ENCODE data around the gene CDCA7L. TPM values are rescaled to one million over a fixed set of nuclear protein-coding genes. Genes with fewer than 3 reads are reported as not detected.
"Not testable (repeated sequence)": the region's sequence is repeated elsewhere in the genome, so short reads cannot be mapped to it uniquely, and the experiment has no call there.

CDCA7L gene
- total RNA-seq, 1 donor from 2014 or later, result 6.1 TPM

- Mint-ChIP-seq H3K4me3 (ENCODE audit: unreplicated experiment) (no peak overlapping the region), H3K4me1 (ENCODE audit: low read depth, unreplicated experiment) (no peaks in the 10 kb centered on the region), H3K27ac (ENCODE audit: unreplicated experiment) (no peak overlapping the region), H3K36me3 (ENCODE audit: unreplicated experiment) (no peaks in the 10 kb centered on the region), H3K27me3 (ENCODE audit: unreplicated experiment) (no peaks in the 10 kb centered on the region), H3K9me3 (ENCODE audit: unreplicated experiment) (no peaks in the 10 kb centered on the region)
- DNase-seq, result no peak
- TF ChIP-seq, protein P1, sequence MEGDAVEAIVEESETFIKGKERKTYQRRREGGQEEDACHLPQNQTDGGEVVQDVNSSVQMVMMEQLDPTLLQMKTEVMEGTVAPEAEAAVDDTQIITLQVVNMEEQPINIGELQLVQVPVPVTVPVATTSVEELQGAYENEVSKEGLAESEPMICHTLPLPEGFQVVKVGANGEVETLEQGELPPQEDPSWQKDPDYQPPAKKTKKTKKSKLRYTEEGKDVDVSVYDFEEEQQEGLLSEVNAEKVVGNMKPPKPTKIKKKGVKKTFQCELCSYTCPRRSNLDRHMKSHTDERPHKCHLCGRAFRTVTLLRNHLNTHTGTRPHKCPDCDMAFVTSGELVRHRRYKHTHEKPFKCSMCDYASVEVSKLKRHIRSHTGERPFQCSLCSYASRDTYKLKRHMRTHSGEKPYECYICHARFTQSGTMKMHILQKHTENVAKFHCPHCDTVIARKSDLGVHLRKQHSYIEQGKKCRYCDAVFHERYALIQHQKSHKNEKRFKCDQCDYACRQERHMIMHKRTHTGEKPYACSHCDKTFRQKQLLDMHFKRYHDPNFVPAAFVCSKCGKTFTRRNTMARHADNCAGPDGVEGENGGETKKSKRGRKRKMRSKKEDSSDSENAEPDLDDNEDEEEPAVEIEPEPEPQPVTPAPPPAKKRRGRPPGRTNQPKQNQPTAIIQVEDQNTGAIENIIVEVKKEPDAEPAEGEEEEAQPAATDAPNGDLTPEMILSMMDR (IDR thresholded peaks at IDR 0.05; ENCODE audit: partially characterized antibody, unreplicated experiment), result no peak
Observed at GRCh38 chr7:21869785-21870402, 75.8 kb downstream of the CDCA7L start.

GRCh38 chr7:21868576-21868850 is 77.2 kb downstream of the CDCA7L start:
- no peak overlapping the region for H3K4me3 Mint-ChIP-seq (ENCODE audit: unreplicated experiment)
- TF ChIP-seq, protein P1 (IDR thresholded peaks at IDR 0.05; ENCODE audit: partially characterized antibody, unreplicated experiment), result no peak
- no peaks in the 10 kb centered on the region for H3K36me3 Mint-ChIP-seq (ENCODE audit: unreplicated experiment)
- H3K9me3 Mint-ChIP-seq (ENCODE audit: unreplicated experiment), result no peaks in the 10 kb centered on the region
- DNase-seq, result no peak
- H3K4me1 Mint-ChIP-seq (ENCODE audit: low read depth, unreplicated experiment), result no peaks in the 10 kb centered on the region
- no peaks in the 10 kb centered on the region for H3K27me3 Mint-ChIP-seq (ENCODE audit: unreplicated experiment)
- no peak overlapping the region for H3K27ac Mint-ChIP-seq (ENCODE audit: unreplicated experiment)

DNA sequence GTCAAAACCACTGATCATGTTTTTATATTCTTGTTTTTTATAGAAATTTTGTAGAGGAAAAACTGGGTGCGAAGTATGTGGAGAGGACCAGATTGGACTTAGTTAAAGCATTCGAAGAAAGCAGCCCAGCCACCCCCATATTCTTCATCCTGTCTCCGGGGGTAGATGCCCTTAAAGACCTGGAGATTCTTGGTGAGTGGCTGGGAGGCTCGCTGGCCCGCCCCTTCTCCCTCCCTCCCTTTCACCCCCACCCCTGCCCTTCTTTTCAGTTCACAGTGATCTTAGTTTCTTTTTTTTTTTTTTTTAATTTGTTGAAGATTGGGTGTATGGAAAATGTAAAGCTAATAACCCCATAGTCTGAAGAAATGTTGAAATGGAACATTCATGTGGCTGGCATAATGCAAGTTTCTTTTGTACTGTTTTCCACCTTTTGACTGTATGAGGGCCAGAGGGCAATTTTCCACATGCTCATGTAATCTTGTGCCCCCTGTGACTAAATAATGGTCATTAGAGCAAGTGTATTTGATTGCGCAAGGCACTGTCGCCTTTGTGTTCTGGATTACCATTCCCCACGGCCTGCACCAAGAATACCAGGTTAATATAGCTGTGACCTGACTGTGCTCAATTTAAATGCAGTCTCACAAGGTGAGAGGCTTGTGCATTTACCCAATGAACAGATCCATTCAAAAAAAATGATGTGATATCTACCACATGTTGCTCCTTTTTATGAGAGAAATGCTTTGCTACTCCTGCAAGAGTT is 77.7 kb downstream of the CDCA7L start:
- Mint-ChIP-seq H3K36me3 (ENCODE audit: unreplicated experiment) (no peaks in the 10 kb centered on the region), H3K4me1 (ENCODE audit: low read depth, unreplicated experiment) (no peaks in the 10 kb centered on the region), H3K4me3 (ENCODE audit: unreplicated experiment) (no peak overlapping the region), H3K9me3 (ENCODE audit: unreplicated experiment) (no peaks in the 10 kb centered on the region), H3K27ac (ENCODE audit: unreplicated experiment) (no peak overlapping the region), H3K27me3 (ENCODE audit: unreplicated experiment) (no peaks in the 10 kb centered on the region)
- TF ChIP-seq, protein P1 (IDR thresholded peaks at IDR 0.05; ENCODE audit: partially characterized antibody, unreplicated experiment), result no peak
- DNase-seq, result no peak

DNA sequence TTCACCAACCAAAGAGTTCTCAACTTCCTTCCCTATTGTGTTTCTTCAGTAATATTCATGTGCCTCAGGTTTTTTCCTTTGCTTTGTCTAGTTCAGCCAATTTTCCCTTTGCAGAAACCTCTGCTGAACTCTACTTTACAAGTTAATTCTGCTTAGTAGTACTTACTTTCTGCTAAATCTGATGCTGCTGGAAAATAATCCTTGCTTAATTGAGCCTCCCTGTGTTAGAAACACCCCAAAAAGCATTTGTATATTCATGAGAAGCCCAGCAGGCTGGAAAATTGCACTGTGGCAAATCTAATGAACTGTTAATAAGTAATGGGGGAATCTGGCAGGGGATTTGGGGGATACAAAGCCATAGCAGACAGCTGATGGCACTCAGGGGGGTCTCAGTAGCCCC is 78.5 kb downstream of the CDCA7L start:
- Mint-ChIP-seq H3K9me3 (ENCODE audit: unreplicated experiment) (no peaks in the 10 kb centered on the region), H3K27ac (ENCODE audit: unreplicated experiment) (no peak overlapping the region), H3K27me3 (ENCODE audit: unreplicated experiment) (no peaks in the 10 kb centered on the region), H3K4me1 (ENCODE audit: low read depth, unreplicated experiment) (no peaks in the 10 kb centered on the region), H3K4me3 (ENCODE audit: unreplicated experiment) (no peak overlapping the region), H3K36me3 (ENCODE audit: unreplicated experiment) (no peaks in the 10 kb centered on the region)
- no peak for DNase-seq
- TF ChIP-seq, protein P1 (IDR thresholded peaks at IDR 0.05; ENCODE audit: partially characterized antibody, unreplicated experiment), result no peak

GRCh38 chr7:21866731-21867130 is 79.0 kb downstream of the CDCA7L start:
- TF ChIP-seq, protein P1 (IDR thresholded peaks at IDR 0.05; ENCODE audit: partially characterized antibody, unreplicated experiment), result no peak
- Mint-ChIP-seq H3K4me1 (ENCODE audit: low read depth, unreplicated experiment) (no peaks in the 10 kb centered on the region), H3K27ac (ENCODE audit: unreplicated experiment) (no peak overlapping the region), H3K36me3 (ENCODE audit: unreplicated experiment) (no peaks in the 10 kb centered on the region), H3K9me3 (ENCODE audit: unreplicated experiment) (no peaks in the 10 kb centered on the region), H3K4me3 (ENCODE audit: unreplicated experiment) (no peak overlapping the region), H3K27me3 (ENCODE audit: unreplicated experiment) (no peaks in the 10 kb centered on the region)
- DNase-seq, result no peak

DNA sequence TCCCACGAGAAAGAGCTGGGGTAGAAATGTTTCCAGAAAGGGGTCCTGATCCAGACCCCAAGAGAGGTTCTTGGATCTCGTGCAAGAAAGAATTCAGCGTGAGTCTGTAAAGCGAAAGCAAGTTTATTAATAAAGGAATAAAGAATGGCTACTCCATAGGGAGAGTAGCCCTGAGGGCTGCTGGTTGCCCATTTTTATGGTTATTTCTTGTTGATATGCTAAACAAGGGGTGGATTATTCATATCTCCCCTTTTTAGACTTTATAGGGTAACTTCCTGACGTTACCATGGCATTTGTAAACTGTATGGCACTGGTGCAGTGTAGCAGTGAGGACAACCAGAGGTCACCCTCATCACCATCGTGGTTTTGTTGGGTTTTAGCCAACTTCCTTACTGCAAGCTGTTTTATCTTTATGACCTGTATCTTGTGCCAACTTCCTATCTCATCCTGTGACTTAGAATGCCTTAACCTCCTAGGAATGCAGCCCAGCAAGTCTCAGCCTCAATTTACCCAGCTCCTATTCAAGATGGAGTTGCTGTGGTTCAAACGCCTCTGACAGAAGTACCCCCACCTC is 80.0 kb downstream of the CDCA7L start:
- H3K4me1 Mint-ChIP-seq (ENCODE audit: low read depth, unreplicated experiment); DNase-seq; H3K27me3 Mint-ChIP-seq (ENCODE audit: unreplicated experiment); H3K4me3 Mint-ChIP-seq (ENCODE audit: unreplicated experiment); H3K9me3 Mint-ChIP-seq (ENCODE audit: unreplicated experiment); H3K36me3 Mint-ChIP-seq (ENCODE audit: unreplicated experiment); H3K27ac Mint-ChIP-seq (ENCODE audit: unreplicated experiment): not testable (repeated sequence)

Data from glutamatergic neuron (in vitro differentiated cells).